HepG2 (cell line): ENCODE measurements around the gene ANXA11. TPM values are rescaled to one million over a fixed set of nuclear protein-coding genes. Genes with fewer than 3 reads are reported as not detected.

Experiments
- ATAC-seq: fragments of 200-7000 bp; cut with Tn5 transposase; 3 replicates; pipeline ENCODE4 v1.9.1; 2020; ENCODE audit warnings: mild to moderate bottlenecking, moderate library complexity
- BruUV-seq: library from RNA; stranded (reverse); fragments of 400-500 nt; replicated peaks from 2 replicates; lab custom pipeline; 2021; lab: Mats Ljungman, UMichigan
- CTCF ChIA-PET: fragments of 300-600 bp; formaldehyde crosslinking; extraction: SDS; loops from one replicate; lab custom pipeline; 2021; ENCODE audit warnings: low total read pairs, inconsistent platforms, low intra/inter-chr PET ratio; lab: Yijun Ruan, JAX
- POLR2A ChIA-PET: fragments of 350-600 bp; sonication (Branson Sonifier 250); formaldehyde crosslinking; loops from one replicate; lab custom pipeline; 2020; ENCODE audit warnings: antibody characterized with exemption, inconsistent platforms; lab: Yijun Ruan, JAX
- DNase-seq: peaks from one replicate; pipeline ENCODE4 v3.0.0-alpha.2; 2015; ENCODE audit warnings: low spot score
- FAIRE-seq: peaks from 3 replicates; lab custom pipeline; 2011; peaks lifted over from hg19 to GRCh38; lab: Jason Lieb, UNC
- H2AFZ ChIP-seq: one replicate; pipeline ENCODE4 v1.6.1; 2011; ENCODE audit warnings: low read length, inconsistent platforms
- H3K27ac ChIP-seq: fragments of 300-600 bp; 3 replicates; pipeline ENCODE4 v1.8.0; 2011; ENCODE audit warnings: mixed run types, mild to moderate bottlenecking, mixed read lengths, low read length, inconsistent platforms; ENCODE audit not compliant: insufficient read depth; ENCODE audit errors: extremely low read length
- H3K27me3 ChIP-seq, 2 experiments: fragments of 200-600 bp in 1 of 2; 2 replicates in 1 of 2; 3 replicates in 1 of 2; pipeline versions ENCODE4 v1.6.0 to v1.8.0; 2011; ENCODE audit warnings: low read length in 2 of 2, mild to moderate bottlenecking in 2 of 2, moderate library complexity in 2 of 2, inconsistent platforms in 1 of 2; ENCODE audit not compliant: insufficient read depth in 2 of 2, control insufficient read depth in 1 of 2
- H3K36me3 ChIP-seq, 2 experiments: fragments of 200-600 bp in 1 of 2; replicated peaks in 1 of 2; 2 replicates in 1 of 2; 3 replicates in 1 of 2; pipeline versions ENCODE4 v1.5.1 to v1.8.0; 2011; ENCODE audit warnings: low read length in 2 of 2, inconsistent platforms in 1 of 2; ENCODE audit not compliant: insufficient read depth in 2 of 2, control insufficient read depth in 1 of 2
- H3K4me1 ChIP-seq: 2 replicates; pipeline ENCODE4 v1.5.1; 2012; ENCODE audit warnings: low read length, inconsistent platforms; ENCODE audit not compliant: insufficient read depth
- H3K4me2 ChIP-seq: 2 replicates; pipeline ENCODE4 v1.6.0; 2011; ENCODE audit warnings: low read depth, low read length, inconsistent platforms
- H3K4me3 ChIP-seq, 3 experiments: fragments of 200-600 bp in 1 of 3; sonication (generic), shearing (Covaris generic) in 1 of 3; replicated peaks in 1 of 3; 2 replicates each; pipeline ENCODE4 v1.5.1; 2011 to 2016; ENCODE audit warnings: low read length in 3 of 3, inconsistent platforms in 2 of 3, low read depth in 2 of 3, mild to moderate bottlenecking in 2 of 3, control low read depth in 1 of 3, mixed read lengths in 1 of 3; ENCODE audit not compliant: insufficient read depth in 1 of 3
- H3K79me2 ChIP-seq: one replicate; pipeline ENCODE4 v1.6.1; 2011; ENCODE audit warnings: low read length, inconsistent platforms; ENCODE audit not compliant: insufficient read depth
- H3K9ac ChIP-seq: 2 replicates; pipeline ENCODE4 v1.6.0; 2011; ENCODE audit warnings: mild to moderate bottlenecking, low read depth, low read length, inconsistent platforms; ENCODE audit not compliant: insufficient read depth
- H3K9me3 ChIP-seq: 2 replicates; pipeline ENCODE4 v1.5.1; 2012; ENCODE audit warnings: mild to moderate bottlenecking, low read length
- H4K20me1 ChIP-seq: 2 replicates; pipeline ENCODE4 v1.6.0; 2011; ENCODE audit warnings: inconsistent platforms, mild to moderate bottlenecking, low read length, moderate library complexity; ENCODE audit not compliant: insufficient read depth
- ARNT ChIP-seq: fragments of 450-650 bp; IDR thresholded peaks from 2 replicates; pipeline ENCODE4 v1.6.1; 2017
- CERS6 ChIP-seq: sonication (generic); formaldehyde crosslinking; IDR thresholded peaks from 2 replicates; pipeline ENCODE4 v1.5.0; 2020; ENCODE audit warnings: missing genetic modification reagents
- KIAA2018 ChIP-seq: sonication (generic); formaldehyde crosslinking; IDR thresholded peaks from 2 replicates; pipeline ENCODE4 v1.5.0; 2020; ENCODE audit warnings: mild to moderate bottlenecking, missing genetic modification reagents, borderline replicate concordance
- MXD1 ChIP-seq: sonication (generic); formaldehyde crosslinking; IDR thresholded peaks from 2 replicates; pipeline ENCODE4 v1.4.0; 2020; ENCODE audit warnings: mild to moderate bottlenecking, missing genetic modification reagents
- NFE2 ChIP-seq: sonication (generic); formaldehyde crosslinking; IDR thresholded peaks from 2 replicates; pipeline ENCODE4 v1.4.0; 2020; ENCODE audit warnings: missing genetic modification reagents
- THAP11 ChIP-seq: IDR thresholded peaks from 2 replicates; pipeline ENCODE4 v1.6.1; 2016; ENCODE audit warnings: missing biosample characterization, missing genetic modification reagents
- TIGD3 ChIP-seq: sonication (generic); formaldehyde crosslinking; IDR thresholded peaks from 2 replicates; pipeline ENCODE4 v1.5.1; 2020; ENCODE audit warnings: mild to moderate bottlenecking, missing genetic modification reagents, borderline replicate concordance
- ZNF121 ChIP-seq: sonication (generic); formaldehyde crosslinking; IDR thresholded peaks from 2 replicates; pipeline ENCODE4 v1.5.0; 2020; ENCODE audit warnings: mild to moderate bottlenecking, missing genetic modification reagents
- ZNF234 ChIP-seq: sonication (generic); formaldehyde crosslinking; conservative IDR thresholded peaks from 2 replicates; pipeline ENCODE4 v1.5.1; 2020; ENCODE audit warnings: mild to moderate bottlenecking, missing genetic modification reagents
- ZNF776 ChIP-seq: sonication (generic); formaldehyde crosslinking; IDR thresholded peaks from 2 replicates; pipeline ENCODE4 v1.4.0; 2020; ENCODE audit warnings: mild to moderate bottlenecking, missing genetic modification reagents
- WGBS: methylation state at CpG from one replicate; pipeline ENCODE4 v1.1.6; 2017; ENCODE audit warnings: low lambda C conversion rate; 5-methylcytosine and 5-hydroxymethylcytosine counted together
- in situ Hi-C: cut with HindIII; loops from 2 replicates; pipeline ENCODE4 v1.10.0; 2017; ENCODE audit warnings: low pct_unique_long_range_greater_than_20kb; ENCODE audit not compliant: extremely low pct_ligation_motif_present
- intact Hi-C: fragments of 100-400 bp; cut with micrococcal nuclease; formaldehyde crosslinking; loops from one replicate; pipeline ENCODE4 v1.10.0; 2022; ENCODE audit not compliant: unreplicated experiment
- polyA plus RNA-seq, 8 experiments: library from polyadenylated mRNA; depleted of rRNA in 3 of 8; stranded (reverse) in 7 of 8; unstranded in 1 of 8; fragments of >200 nt; fragmentation: Illumina TruSeq in 4 of 8; extraction: Trizol in 4 of 8; gene quantifications; 2 replicates each; pipeline versions ENCODE4 v1.2.1 to v1.2.3, GENCODE V29; 2011 to 2016; ENCODE audit warnings: low read depth in 4 of 8, missing spikeins in 1 of 8, mixed read lengths in 1 of 8; ENCODE audit not compliant: insufficient read depth in 1 of 8
- total RNA-seq, 5 experiments: library from RNA; depleted of rRNA; stranded (reverse); fragments of >200 nt; fragmentation: Illumina TruSeq; extraction: Trizol; gene quantifications; 2 replicates each; pipeline ENCODE4 v1.2.3, GENCODE V29; 2016; ENCODE audit warnings: low read depth in 1 of 5

Gene ANXA11
- total and polyA plus RNA-seq, 2 of the 13 experiments (the other 11 are each of a cell fraction or from before 2014, with no cell fraction given) = 30.6 to 51.5 TPM

- TF ChIP-seq ZNF776 (CRISPR knock-in tag) (no peak), ARNT (no peak), ZNF234 (CRISPR knock-in tag) (no peak), ZNF121 (no peak), KIAA2018 (CRISPR knock-in tag) (no peak), NFE2 (no peak), THAP11 (no peak), TIGD3 (CRISPR knock-in tag) (no peak), MXD1 (CRISPR knock-in tag) (no peak), CERS6 (no peak)
- no peaks in the 10 kb centered on the region for H3K27me3 ChIP-seq
- H2AFZ ChIP-seq = no peak overlapping the region
- H4K20me1 ChIP-seq = no peaks in the 10 kb centered on the region
- H3K9ac ChIP-seq = no peak overlapping the region
- no peaks in the 10 kb centered on the region for H3K79me2 ChIP-seq
- BruUV-seq = no TSS peak
- intact Hi-C loops = no loop called here
- H3K27ac ChIP-seq = no peak overlapping the region
- in situ Hi-C loops = no loop called here
- H3K4me1 ChIP-seq = peaks cover 11% of the 10 kb centered on the region; the same call in 1 of the 2 replicates
- H3K9me3 ChIP-seq = no peaks in the 10 kb centered on the region
- DNase-seq (no peak), ATAC-seq (no peak), FAIRE-seq (no peak)
- 92% methylated on average over 2 of the region's 2 CpGs for WGBS
- H3K4me2 ChIP-seq = no peak overlapping the region
- no peak overlapping the region for H3K4me3 ChIP-seq
- CTCF ChIA-PET = no interaction called here
- H3K36me3 ChIP-seq = peaks cover 3% of the 10 kb centered on the region in 2 experiments; a peak in 2 of 5 replicates
- POLR2A ChIA-PET = no interaction called here
These were observed 55.2 kb downstream of the ANXA11 start for GRCh38 chr10:80150172-80150571.
